ENCODE data around the gene ZNF503.
"Not testable (repeated sequence)": the region's sequence is repeated elsewhere in the genome, so short reads cannot be mapped to it uniquely, and the experiment has no call there.

ZNF503 gene

GRCh38 chr10:75394221-75394620 is 7.3 kb downstream of the ZNF503 start:
- no peak for DNase-seq

GRCh38 chr10:75392744-75393143 is 8.8 kb downstream of the ZNF503 start:
- DNase-seq, result no peak

- DNase-seq, result no peak
Observed at GRCh38 chr10:75392271-75392670, 9.3 kb downstream of the ZNF503 start.

GRCh38 chr10:75390178-75390577 is 11.4 kb downstream of the ZNF503 start:
- DNase-seq, result no peak

GRCh38 chr10:75388082-75388481 is 13.5 kb downstream of the ZNF503 start:
- no peak for DNase-seq

- DNase-seq, result no peak
Observed at GRCh38 chr10:75386128-75386527, 15.4 kb downstream of the ZNF503 start.

- no peak for DNase-seq
Observed at GRCh38 chr10:75379817-75380216, 21.7 kb downstream of the ZNF503 start.

- DNase-seq, result no peak
Observed at GRCh38 chr10:75379212-75379724, 22.3 kb downstream of the ZNF503 start.

GRCh38 chr10:75378379-75378778 is 23.2 kb downstream of the ZNF503 start:
- no peak for DNase-seq

- DNase-seq, result no peak
Observed at GRCh38 chr10:75377869-75378268, 23.7 kb downstream of the ZNF503 start.

GRCh38 chr10:75375838-75376237 is 25.7 kb downstream of the ZNF503 start:
- DNase-seq, result no peak

- DNase-seq, result no peak
Observed at GRCh38 chr10:75371010-75371409, 30.6 kb downstream of the ZNF503 start.

- DNase-seq, result not testable (repeated sequence)
Observed at GRCh38 chr10:75369838-75370237, 31.7 kb downstream of the ZNF503 start.

GRCh38 chr10:75367901-75368300 is 33.7 kb downstream of the ZNF503 start:
- DNase-seq, result no peak

- DNase-seq, result no peak
Observed at GRCh38 chr10:75367021-75367487, 34.5 kb downstream of the ZNF503 start.

- DNase-seq, result no peak
Observed at GRCh38 chr10:75363431-75363830, 38.1 kb downstream of the ZNF503 start.

- not testable (repeated sequence) for DNase-seq
Observed at GRCh38 chr10:75359876-75360275, 41.7 kb downstream of the ZNF503 start.

GRCh38 chr10:75358835-75359421 is 42.6 kb downstream of the ZNF503 start:
- peak; percentile 95 for DNase-seq

GRCh38 chr10:75358132-75358531 is 43.4 kb downstream of the ZNF503 start:
- no peak for DNase-seq

GRCh38 chr10:75357500-75357899 is 44.1 kb downstream of the ZNF503 start:
- DNase-seq, result no peak

- no peak for DNase-seq
Observed at GRCh38 chr10:75356484-75356883, 45.1 kb downstream of the ZNF503 start.

- no peak for DNase-seq
Observed at GRCh38 chr10:75355706-75356105, 45.9 kb downstream of the ZNF503 start.

GRCh38 chr10:75353183-75353582 is 48.4 kb downstream of the ZNF503 start:
- DNase-seq, result no peak

GRCh38 chr10:75352650-75353049 is 48.9 kb downstream of the ZNF503 start:
- DNase-seq, result no peak

GRCh38 chr10:75351637-75352036 is 49.9 kb downstream of the ZNF503 start:
- DNase-seq, result no peak

Data from GF-D8 (cell line).